Smooth muscle cell (in vitro differentiated cells): ENCODE measurements around the gene MRPL38. TPM values are rescaled to one million over a fixed set of nuclear protein-coding genes. Genes with fewer than 3 reads are reported as not detected.

Experiments used
- DNase-seq: peaks from one replicate; lab custom pipeline; 2025; ENCODE audit not compliant: unreplicated experiment; lab: John Stamatoyannopoulos, UW
- H2AFZ ChIP-seq: fragments of 200-600 bp; sonication (generic); 2 replicates; pipeline ENCODE4 v1.6.0; 2016; ENCODE audit warnings: antibody characterized with exemption, low read depth, mild to moderate bottlenecking
- H3F3A ChIP-seq: fragments of 200-600 bp; sonication (generic); 2 replicates; pipeline ENCODE4 v1.6.0; 2017; ENCODE audit warnings: antibody characterized with exemption, low read depth
- H3K27ac ChIP-seq: fragments of 200-600 bp; sonication (generic); 2 replicates; pipeline ENCODE4 v1.5.1; 2016; ENCODE audit warnings: low read depth, mild to moderate bottlenecking
- H3K27me3 ChIP-seq: fragments of 200-600 bp; sonication (generic); 2 replicates; pipeline ENCODE4 v1.6.1; 2016; ENCODE audit warnings: low read depth, mild to moderate bottlenecking
- H3K36me3 ChIP-seq: fragments of 200-600 bp; sonication (generic); 2 replicates; pipeline ENCODE4 v1.5.1; 2016; ENCODE audit warnings: low read depth
- H3K4me1 ChIP-seq: fragments of 200-600 bp; sonication (generic); 2 replicates; pipeline ENCODE4 v1.5.1; 2016; ENCODE audit warnings: low read depth
- H3K4me2 ChIP-seq: fragments of 200-600 bp; sonication (generic); 2 replicates; pipeline ENCODE4 v1.6.0; 2016; ENCODE audit warnings: mild to moderate bottlenecking
- H3K4me3 ChIP-seq: fragments of 200-600 bp; sonication (generic); 2 replicates; pipeline ENCODE4 v1.5.1; 2016; ENCODE audit warnings: mild to moderate bottlenecking
- H3K79me2 ChIP-seq: fragments of 200-600 bp; sonication (generic); 2 replicates; pipeline ENCODE4 v1.6.0; 2016; ENCODE audit warnings: low read depth, mild to moderate bottlenecking
- H3K9ac ChIP-seq: fragments of 200-600 bp; sonication (generic); 2 replicates; pipeline ENCODE4 v1.6.0; 2016; ENCODE audit warnings: low read depth
- H3K9me3 ChIP-seq: fragments of 200-600 bp; sonication (generic); replicated peaks from 2 replicates; pipeline ENCODE4 v1.5.1; 2016; ENCODE audit warnings: low read depth
- H4K20me1 ChIP-seq: fragments of 200-600 bp; sonication (generic); 2 replicates; pipeline ENCODE4 v1.6.0; 2016; ENCODE audit warnings: low read depth
- WGBS: methylation state at CpG from one replicate; pipeline ENCODE4 v1.1.7; 2016; ENCODE audit warnings: low lambda C conversion rate; 5-methylcytosine and 5-hydroxymethylcytosine counted together
- polyA plus RNA-seq: library from polyadenylated mRNA; unstranded; fragments of >200 nt; fragmentation: Nextera tagmentation; extraction: Ambion mirVana; gene quantifications from 2 replicates; pipeline ENCODE4 v1.2.1, GENCODE V29; 2016
- total RNA-seq: library from RNA; depleted of rRNA; stranded (reverse); fragments of >200 nt; gene quantifications from 2 replicates; pipeline ENCODE4 v1.2.3, GENCODE V29; 2014
- TF ChIP-seq, protein P1 (sequence below): fragments of 200-600 bp; sonication (generic); IDR thresholded peaks from 2 replicates; pipeline ENCODE4 v1.5.1; 2017; ENCODE audit warnings: borderline replicate concordance, mild to moderate bottlenecking, antibody characterized with exemption; ENCODE audit not compliant: insufficient read depth, poor library complexity, severe bottlenecking

The MRPL38 gene
- total and polyA plus RNA-seq, 2 experiments from 2014 or later: 48.4 to 90.5 TPM

DNA sequence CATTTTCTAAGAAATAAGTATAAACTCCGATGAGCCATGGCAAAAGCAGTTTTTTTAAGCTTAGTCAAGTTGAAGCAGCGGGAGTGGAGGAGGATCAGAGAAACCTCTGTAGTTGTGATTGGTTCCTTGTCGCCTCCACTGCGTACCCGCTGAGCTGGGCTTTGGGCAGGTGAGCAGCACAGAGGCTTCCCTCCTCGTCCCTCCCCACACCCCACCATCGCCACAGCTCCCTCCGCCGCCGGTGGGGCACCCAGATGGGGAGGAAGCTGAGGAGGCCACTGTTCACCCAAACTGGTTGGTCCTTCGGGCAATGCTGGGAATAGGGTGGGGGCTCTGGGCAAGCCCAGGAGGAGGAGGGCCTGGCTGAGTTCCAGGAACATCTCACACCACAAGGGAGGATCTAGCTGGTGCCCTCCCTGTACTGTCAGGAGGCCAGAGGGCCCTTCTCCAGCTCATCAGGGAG lies 5.2 kb upstream of the MRPL38 start:
- H3K79me2 ChIP-seq: no peaks in the 10 kb centered on the region
- H3K36me3 ChIP-seq: no peaks in the 10 kb centered on the region
- H3F3A ChIP-seq: peaks cover 4% of the 10 kb centered on the region
- H4K20me1 ChIP-seq: no peaks in the 10 kb centered on the region
- WGBS: 90% methylated on average over 11 of the region's 11 CpGs
- no peak for DNase-seq
- H3K4me2 ChIP-seq: no peak overlapping the region
- H3K9ac ChIP-seq: no peak overlapping the region
- H3K9me3 ChIP-seq: no peaks in the 10 kb centered on the region
- TF ChIP-seq, protein P1, sequence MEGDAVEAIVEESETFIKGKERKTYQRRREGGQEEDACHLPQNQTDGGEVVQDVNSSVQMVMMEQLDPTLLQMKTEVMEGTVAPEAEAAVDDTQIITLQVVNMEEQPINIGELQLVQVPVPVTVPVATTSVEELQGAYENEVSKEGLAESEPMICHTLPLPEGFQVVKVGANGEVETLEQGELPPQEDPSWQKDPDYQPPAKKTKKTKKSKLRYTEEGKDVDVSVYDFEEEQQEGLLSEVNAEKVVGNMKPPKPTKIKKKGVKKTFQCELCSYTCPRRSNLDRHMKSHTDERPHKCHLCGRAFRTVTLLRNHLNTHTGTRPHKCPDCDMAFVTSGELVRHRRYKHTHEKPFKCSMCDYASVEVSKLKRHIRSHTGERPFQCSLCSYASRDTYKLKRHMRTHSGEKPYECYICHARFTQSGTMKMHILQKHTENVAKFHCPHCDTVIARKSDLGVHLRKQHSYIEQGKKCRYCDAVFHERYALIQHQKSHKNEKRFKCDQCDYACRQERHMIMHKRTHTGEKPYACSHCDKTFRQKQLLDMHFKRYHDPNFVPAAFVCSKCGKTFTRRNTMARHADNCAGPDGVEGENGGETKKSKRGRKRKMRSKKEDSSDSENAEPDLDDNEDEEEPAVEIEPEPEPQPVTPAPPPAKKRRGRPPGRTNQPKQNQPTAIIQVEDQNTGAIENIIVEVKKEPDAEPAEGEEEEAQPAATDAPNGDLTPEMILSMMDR: no peak
- no peak overlapping the region for H2AFZ ChIP-seq
- no peak overlapping the region for H3K27ac ChIP-seq
- no peaks in the 10 kb centered on the region for H3K27me3 ChIP-seq
- H3K4me3 ChIP-seq: no peak overlapping the region
- H3K4me1 ChIP-seq: peaks cover 8% of the 10 kb centered on the region

DNA sequence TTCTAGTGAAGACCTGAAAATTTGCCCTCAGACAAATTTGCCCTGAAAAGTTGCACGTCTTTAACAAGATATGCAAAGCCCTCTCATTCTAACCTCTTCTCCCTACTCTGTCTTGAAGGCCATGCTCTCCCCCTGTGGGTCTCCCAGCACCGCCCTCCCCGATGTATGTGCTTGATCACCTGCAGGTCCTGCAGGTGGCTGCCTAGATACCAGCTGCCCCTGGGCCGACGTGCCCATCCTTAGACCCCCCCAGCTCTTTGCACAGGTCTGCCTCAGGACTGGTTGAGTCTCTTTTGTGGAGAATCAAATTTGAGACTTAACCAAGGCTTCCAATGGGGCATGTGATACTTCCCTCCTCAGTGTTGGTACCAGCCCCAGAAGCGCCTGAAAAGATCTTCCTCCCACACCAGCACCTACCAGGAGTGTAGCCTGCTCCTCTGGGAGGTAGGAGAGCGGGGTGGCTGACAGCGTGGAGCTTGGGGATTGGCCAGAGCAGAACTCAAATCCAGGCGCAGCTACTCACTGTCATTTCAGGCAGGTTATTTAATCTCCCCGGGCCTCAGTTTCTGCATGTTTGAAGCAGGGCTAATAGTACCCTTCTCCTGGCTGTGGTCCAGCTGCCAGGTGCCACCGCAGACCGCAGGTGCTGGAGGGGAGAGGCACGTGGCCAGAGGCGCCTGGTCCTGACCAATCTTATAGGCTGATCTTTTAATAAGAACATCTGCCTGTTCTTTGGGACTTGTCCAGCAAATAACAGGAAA lies 4.5 kb upstream of the MRPL38 start:
- Histone ChIP-seq H3K4me2 (no peak overlapping the region), H3K9ac (no peak overlapping the region), H3K4me3 (no peak overlapping the region), H3K27ac (no peak overlapping the region), H3K27me3 (no peaks in the 10 kb centered on the region), H3K4me1 (peaks cover 8% of the 10 kb centered on the region), H2AFZ (no peak overlapping the region), H3K36me3 (no peaks in the 10 kb centered on the region), H3K79me2 (peaks cover 2% of the 10 kb centered on the region), H4K20me1 (no peaks in the 10 kb centered on the region), H3K9me3 (no peaks in the 10 kb centered on the region), H3F3A (peaks cover 4% of the 10 kb centered on the region)
- TF ChIP-seq, protein P1: no peak
- WGBS: 96% methylated on average over 14 of the region's 14 CpGs
- no peak for DNase-seq

DNA sequence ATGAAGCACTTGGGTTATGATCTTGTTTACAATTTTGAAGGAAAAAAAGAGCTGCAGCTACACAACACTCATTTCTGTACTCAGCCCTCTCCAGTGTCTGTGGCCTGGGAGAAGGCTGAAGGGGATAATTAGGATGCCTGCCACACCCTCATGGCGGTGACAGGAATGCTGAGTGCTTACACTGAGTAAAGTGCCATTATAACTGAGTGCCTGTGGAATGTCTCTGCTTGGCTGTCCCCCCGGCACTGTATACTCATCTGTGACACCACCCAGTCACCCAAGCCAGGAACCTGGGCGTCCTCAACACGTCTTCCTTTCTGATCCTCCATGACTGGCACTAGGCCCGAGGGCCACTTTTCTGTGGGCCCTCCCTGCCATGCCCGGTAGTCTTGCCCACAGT lies 3.5 kb upstream of the MRPL38 start:
- H3K9ac ChIP-seq: no peak overlapping the region
- H3K36me3 ChIP-seq: no peaks in the 10 kb centered on the region
- no peak for DNase-seq
- H3K4me2 ChIP-seq: no peak overlapping the region
- no peak overlapping the region for H3K27ac ChIP-seq
- H3K79me2 ChIP-seq: peaks cover 7% of the 10 kb centered on the region
- H2AFZ ChIP-seq: no peak overlapping the region
- WGBS: 67% methylated on average over 6 of the region's 6 CpGs
- H4K20me1 ChIP-seq: no peaks in the 10 kb centered on the region
- no peaks in the 10 kb centered on the region for H3K9me3 ChIP-seq
- TF ChIP-seq, protein P1: no peak
- peaks cover 4% of the 10 kb centered on the region for H3F3A ChIP-seq
- H3K4me3 ChIP-seq: no peak overlapping the region
- H3K27me3 ChIP-seq: no peaks in the 10 kb centered on the region
- H3K4me1 ChIP-seq: peaks cover 16% of the 10 kb centered on the region
